OCI-LY7 (cell line): ENCODE results near the gene TBC1D1. TPM values are rescaled to one million over a fixed set of nuclear protein-coding genes. Genes with fewer than 3 reads are reported as not detected.

Experiments used
- BruUV-seq: library from RNA; stranded (reverse); fragments of 400-500 nt; replicated peaks from 2 replicates; lab custom pipeline; 2021; lab: Mats Ljungman, UMichigan
- CTCF ChIA-PET: fragments of 300-600 bp; sonication (Branson Sonifier 250); formaldehyde crosslinking; loops from one replicate; lab custom pipeline; 2022; ENCODE audit warnings: antibody characterized with exemption; ENCODE audit not compliant: unreplicated experiment; lab: Charles Lee
- POLR2A ChIA-PET: fragments of 300-600 bp; sonication (Branson Sonifier 250); formaldehyde crosslinking; loops from one replicate; lab custom pipeline; 2022; ENCODE audit warnings: antibody characterized with exemption; lab: Charles Lee
- DNase-seq: peaks from one replicate; pipeline ENCODE4 v3.0.0-alpha.2; 2015; ENCODE audit warnings: low spot score
- H2AFZ ChIP-seq: fragments of 200-600 bp; sonication (generic), shearing (Covaris generic); 2 replicates; pipeline ENCODE4 v1.6.1; 2014; ENCODE audit warnings: mild to moderate bottlenecking, antibody characterized with exemption, low read length, moderate library complexity
- H3K27ac ChIP-seq: fragments of 200-600 bp; sonication (generic); 2 replicates; pipeline ENCODE4 v1.5.1; 2014; ENCODE audit warnings: mixed run types, low read depth, mild to moderate bottlenecking, moderate library complexity, low read length, inconsistent platforms; ENCODE audit not compliant: poor library complexity, severe bottlenecking
- H3K36me3 ChIP-seq: fragments of 200-600 bp; sonication (generic); 2 replicates; pipeline ENCODE4 v1.6.1; 2014; ENCODE audit warnings: mild to moderate bottlenecking, antibody characterized with exemption, low read length, moderate library complexity, mixed read lengths; ENCODE audit not compliant: insufficient read depth
- H3K4me1 ChIP-seq: fragments of 200-600 bp; sonication (generic); 2 replicates; pipeline ENCODE4 v1.5.1; 2014; ENCODE audit warnings: mild to moderate bottlenecking, low read length; ENCODE audit not compliant: insufficient read depth, poor library complexity, severe bottlenecking
- H3K4me2 ChIP-seq: fragments of 200-600 bp; sonication (generic); 2 replicates; pipeline ENCODE4 v1.6.1; 2014; ENCODE audit warnings: mild to moderate bottlenecking, low read length
- H3K4me3 ChIP-seq: fragments of 200-600 bp; sonication (generic); 2 replicates; pipeline ENCODE4 v1.5.1; 2014; ENCODE audit warnings: mild to moderate bottlenecking, low read depth, low read length; ENCODE audit not compliant: poor library complexity, severe bottlenecking
- H3K79me2 ChIP-seq: fragments of 200-600 bp; sonication (generic); 2 replicates; pipeline ENCODE4 v1.6.1; 2016; ENCODE audit warnings: low read depth, mild to moderate bottlenecking, low read length, moderate library complexity, mixed read lengths; ENCODE audit not compliant: insufficient read depth
- H3K9me2 ChIP-seq: fragments of 200-600 bp; sonication (generic); 2 replicates; pipeline ENCODE4 v1.6.1; 2016; ENCODE audit warnings: mild to moderate bottlenecking, low read length, mixed read lengths; ENCODE audit not compliant: insufficient read depth
- H3K9me3 ChIP-seq: fragments of 200-600 bp; sonication (generic); 2 replicates; pipeline ENCODE4 v1.6.1; 2014; ENCODE audit warnings: mild to moderate bottlenecking, mixed run types, low read length, mixed read lengths
- H4K20me1 ChIP-seq: fragments of 200-600 bp; sonication (generic); 2 replicates; pipeline ENCODE4 v1.6.1; 2014; ENCODE audit warnings: mild to moderate bottlenecking, antibody characterized with exemption, low read length, moderate library complexity, mixed read lengths; ENCODE audit not compliant: insufficient read depth
- EZH2phosphoT487 ChIP-seq: fragments of 200-600 bp; sonication (generic); IDR thresholded peaks from 2 replicates; pipeline ENCODE4 v1.6.1; 2018; ENCODE audit warnings: low read depth, borderline replicate concordance, mild to moderate bottlenecking, mixed run types, antibody characterized with exemption, low read length, moderate library complexity, mixed read lengths
- intact Hi-C: fragments of 100-400 bp; cut with micrococcal nuclease; formaldehyde crosslinking; loops from one replicate; pipeline ENCODE4 v1.10.0; 2022; ENCODE audit not compliant: unreplicated experiment
- total RNA-seq, 2 experiments: library from RNA; depleted of rRNA in 1 of 2; stranded (reverse); fragments of >200 nt in 1 of 2; shearing (Covaris generic) in 1 of 2; gene quantifications; 2 replicates each; pipeline ENCODE4 v1.2.3, GENCODE V29; 2014 to 2022
- TF ChIP-seq, protein P1 (sequence below): fragments of 200-600 bp; sonication (generic); conservative IDR thresholded peaks from 2 replicates; pipeline ENCODE4 v1.5.1; 2014; ENCODE audit warnings: mild to moderate bottlenecking, antibody characterized with exemption, low read length, moderate library complexity, mixed read lengths

TBC1D1 gene
- total RNA-seq, 2 experiments from 2014 or later, result 539 to 545 TPM

DNA sequence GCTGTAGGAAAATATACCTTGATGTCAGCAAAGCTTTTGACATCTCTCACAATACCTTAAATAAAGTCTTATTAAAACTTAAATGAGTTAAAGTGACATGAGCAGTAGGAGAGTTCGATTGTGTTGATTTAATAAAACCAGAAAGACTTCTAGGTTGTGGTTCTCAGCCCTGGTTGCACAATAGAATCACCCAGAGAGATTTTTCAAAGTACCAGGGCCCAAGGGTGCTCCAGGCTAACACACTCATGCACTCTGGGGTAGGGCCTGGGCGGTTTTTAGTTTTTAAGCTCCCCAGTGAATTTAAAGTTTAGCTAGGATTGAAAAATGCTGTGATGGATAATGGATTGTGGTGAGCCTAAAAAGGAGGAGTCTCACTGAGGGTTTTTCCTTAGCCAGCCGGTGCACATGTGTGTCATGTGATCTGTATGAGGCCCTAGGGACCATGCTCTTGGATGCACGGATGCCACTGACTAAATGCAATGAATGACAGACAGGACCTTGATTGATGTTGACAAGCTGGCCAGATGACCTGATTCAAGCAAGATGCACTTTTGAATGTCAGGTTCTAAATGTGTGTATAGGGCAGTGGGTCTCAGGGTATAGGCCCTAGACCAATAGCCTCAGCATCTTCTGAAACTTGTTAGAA, 254.3 kb downstream of the TBC1D1 start:
- H3K9me3 ChIP-seq, result no peaks in the 10 kb centered on the region
- H3K4me3 ChIP-seq, result no peak overlapping the region
- BruUV-seq, result no TSS peak
- H2AFZ ChIP-seq, result no peak overlapping the region
- no peak for DNase-seq
- no peak overlapping the region for H3K4me2 ChIP-seq
- TF ChIP-seq EZH2phosphoT487, result no peak
- TF ChIP-seq, protein P1, sequence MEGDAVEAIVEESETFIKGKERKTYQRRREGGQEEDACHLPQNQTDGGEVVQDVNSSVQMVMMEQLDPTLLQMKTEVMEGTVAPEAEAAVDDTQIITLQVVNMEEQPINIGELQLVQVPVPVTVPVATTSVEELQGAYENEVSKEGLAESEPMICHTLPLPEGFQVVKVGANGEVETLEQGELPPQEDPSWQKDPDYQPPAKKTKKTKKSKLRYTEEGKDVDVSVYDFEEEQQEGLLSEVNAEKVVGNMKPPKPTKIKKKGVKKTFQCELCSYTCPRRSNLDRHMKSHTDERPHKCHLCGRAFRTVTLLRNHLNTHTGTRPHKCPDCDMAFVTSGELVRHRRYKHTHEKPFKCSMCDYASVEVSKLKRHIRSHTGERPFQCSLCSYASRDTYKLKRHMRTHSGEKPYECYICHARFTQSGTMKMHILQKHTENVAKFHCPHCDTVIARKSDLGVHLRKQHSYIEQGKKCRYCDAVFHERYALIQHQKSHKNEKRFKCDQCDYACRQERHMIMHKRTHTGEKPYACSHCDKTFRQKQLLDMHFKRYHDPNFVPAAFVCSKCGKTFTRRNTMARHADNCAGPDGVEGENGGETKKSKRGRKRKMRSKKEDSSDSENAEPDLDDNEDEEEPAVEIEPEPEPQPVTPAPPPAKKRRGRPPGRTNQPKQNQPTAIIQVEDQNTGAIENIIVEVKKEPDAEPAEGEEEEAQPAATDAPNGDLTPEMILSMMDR, result no peak
- ChIA-PET CTCF (no interaction called here), POLR2A (interaction anchor here (0.6 to 0.9 kb wide), 2 partner anchors 8 to 730 kb away, joined by 3 read pairs; no protein-coding TSS in a partner anchor)
- intact Hi-C loops, result loop anchor here (10.0 kb wide), 1 partner anchor 340 kb away; no protein-coding TSS in a partner anchor
- no peaks in the 10 kb centered on the region for H4K20me1 ChIP-seq
- no peaks in the 10 kb centered on the region for H3K9me2 ChIP-seq
- H3K4me1 ChIP-seq, result no peaks in the 10 kb centered on the region
- H3K79me2 ChIP-seq, result no peaks in the 10 kb centered on the region
- H3K27ac ChIP-seq, result no peak overlapping the region
- peaks cover 38% of the 10 kb centered on the region for H3K36me3 ChIP-seq

DNA sequence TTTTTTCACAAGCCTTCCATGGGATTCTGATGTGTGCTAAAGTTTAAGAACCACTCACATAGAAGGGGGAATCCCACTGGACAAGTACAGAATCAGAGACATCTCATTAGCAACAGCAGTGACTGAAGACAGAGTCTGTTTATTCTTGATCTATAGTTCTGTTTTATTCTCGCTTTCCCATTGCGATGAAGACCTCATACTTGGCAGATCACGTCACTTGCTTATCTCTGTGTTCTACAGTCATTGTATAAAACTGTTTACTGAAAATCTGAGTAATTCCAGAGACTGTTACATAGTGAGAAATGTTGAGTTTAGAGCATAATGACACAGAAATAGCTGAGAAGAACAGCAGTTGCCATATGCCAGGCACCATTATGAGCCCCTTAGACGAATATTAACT, 254.9 kb downstream of the TBC1D1 start:
- no peaks in the 10 kb centered on the region for H3K79me2 ChIP-seq
- H3K36me3 ChIP-seq, result peaks cover 32% of the 10 kb centered on the region
- H3K4me1 ChIP-seq, result no peaks in the 10 kb centered on the region
- no peaks in the 10 kb centered on the region for H3K9me3 ChIP-seq
- ChIA-PET POLR2A (no interaction called here), CTCF (no interaction called here)
- no peaks in the 10 kb centered on the region for H3K9me2 ChIP-seq
- no peak overlapping the region for H3K27ac ChIP-seq
- no TSS peak for BruUV-seq
- H4K20me1 ChIP-seq, result no peaks in the 10 kb centered on the region
- no peak overlapping the region for H3K4me3 ChIP-seq
- H2AFZ ChIP-seq, result no peak overlapping the region
- intact Hi-C loops, result loop anchor here (10.0 kb wide), 1 partner anchor 341 kb away; no protein-coding TSS in a partner anchor
- H3K4me2 ChIP-seq, result no peak overlapping the region
- TF ChIP-seq, protein P1, result no peak
- TF ChIP-seq EZH2phosphoT487, result no peak
- DNase-seq, result no peak

DNA sequence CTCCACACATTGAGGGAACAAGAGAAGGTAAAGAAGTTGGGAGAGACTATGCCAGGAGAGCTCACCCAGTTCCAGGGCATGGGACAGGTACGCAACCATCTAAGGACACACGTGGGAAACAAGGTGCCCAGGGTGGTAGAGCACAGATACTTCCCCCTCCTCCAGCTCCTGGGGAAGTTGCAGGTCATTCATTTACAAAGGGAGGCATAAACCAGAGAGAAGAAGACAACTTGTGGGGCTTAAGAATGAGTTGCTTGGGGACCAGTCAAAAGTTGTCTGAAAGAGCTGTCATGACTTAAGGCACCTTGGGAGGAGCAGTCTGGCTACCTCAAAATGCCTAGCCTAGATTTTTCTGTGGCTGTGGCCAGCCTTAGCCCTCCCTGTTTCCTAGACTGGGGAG, 255.5 kb downstream of the TBC1D1 start:
- no peaks in the 10 kb centered on the region for H3K9me2 ChIP-seq
- CTCF ChIA-PET, result no interaction called here

More for the DNA sequence above, 255.5 kb downstream of the TBC1D1 start:
- Histone ChIP-seq H3K4me3 (no peak overlapping the region), H3K27ac (no peak overlapping the region), H3K4me1 (no peaks in the 10 kb centered on the region), H4K20me1 (no peaks in the 10 kb centered on the region), H3K79me2 (no peaks in the 10 kb centered on the region), H3K9me3 (no peaks in the 10 kb centered on the region), H3K36me3 (peaks cover 26% of the 10 kb centered on the region), H2AFZ (no peak overlapping the region), H3K4me2 (no peak overlapping the region)
- no peak for DNase-seq
- POLR2A ChIA-PET, result no interaction called here
- intact Hi-C loops, result loop anchor here (10.0 kb wide), 1 partner anchor 342 kb away; no protein-coding TSS in a partner anchor
- no TSS peak for BruUV-seq
- TF ChIP-seq EZH2phosphoT487, result no peak
- TF ChIP-seq, protein P1, result no peak
